ENCODE results near the gene INTS15.

The INTS15 gene

DNA sequence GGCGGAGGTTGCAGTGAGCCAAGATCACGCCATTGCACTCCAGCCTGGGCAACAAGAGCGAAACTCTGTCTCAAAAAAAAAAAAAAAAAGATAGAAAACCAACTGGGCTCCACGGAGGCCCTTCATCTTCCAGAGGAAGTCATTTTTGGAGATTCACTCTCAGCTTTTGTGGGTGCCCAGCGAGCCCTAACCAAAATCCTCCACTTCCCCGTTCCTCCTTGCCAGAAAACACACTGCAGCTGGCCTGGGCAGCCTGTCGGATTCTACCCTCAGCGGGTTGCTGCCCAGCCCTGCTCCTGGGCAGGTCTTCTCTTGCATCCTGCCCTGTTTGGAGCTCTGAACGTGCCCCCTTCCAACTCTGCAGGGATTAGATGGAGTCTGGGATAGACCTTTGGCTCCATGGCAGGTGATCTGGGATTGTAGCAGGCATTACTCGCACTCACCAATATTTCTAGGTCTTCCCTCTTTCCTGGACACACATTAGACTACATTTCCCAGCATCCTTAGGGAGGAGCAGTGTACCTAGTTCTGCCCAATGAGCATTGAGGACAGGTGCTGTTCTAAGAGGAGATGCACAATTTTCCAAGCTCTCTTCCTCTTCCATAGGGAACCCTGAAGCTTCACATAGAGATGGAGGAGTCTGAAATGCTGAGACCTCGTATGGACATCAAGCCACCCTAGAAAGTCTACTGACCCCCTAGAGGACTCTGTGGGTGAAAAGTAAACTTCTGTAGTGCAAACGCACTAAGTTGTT lies 43.1 kb upstream of the INTS15 start:
- TF ChIP-seq NFIC (IDR thresholded peaks at IDR 0.05) (no peak), EP300 (IDR thresholded peaks at IDR 0.05; ENCODE audit: borderline replicate concordance) (no peak), TCF12 (IDR thresholded peaks at IDR 0.05; ENCODE audit: low read depth) (no peak), CEBPB (IDR thresholded peaks at IDR 0.05) (no peak), FOXM1 (IDR thresholded peaks at IDR 0.05; ENCODE audit: borderline replicate concordance, low read depth) (no peak), ZBTB7A (IDR thresholded peaks at IDR 0.05; ENCODE audit: low read depth) (no peak), YY1 (IDR thresholded peaks at IDR 0.05; ENCODE audit: low read depth) (no peak)
- TF ChIP-seq, protein P1, sequence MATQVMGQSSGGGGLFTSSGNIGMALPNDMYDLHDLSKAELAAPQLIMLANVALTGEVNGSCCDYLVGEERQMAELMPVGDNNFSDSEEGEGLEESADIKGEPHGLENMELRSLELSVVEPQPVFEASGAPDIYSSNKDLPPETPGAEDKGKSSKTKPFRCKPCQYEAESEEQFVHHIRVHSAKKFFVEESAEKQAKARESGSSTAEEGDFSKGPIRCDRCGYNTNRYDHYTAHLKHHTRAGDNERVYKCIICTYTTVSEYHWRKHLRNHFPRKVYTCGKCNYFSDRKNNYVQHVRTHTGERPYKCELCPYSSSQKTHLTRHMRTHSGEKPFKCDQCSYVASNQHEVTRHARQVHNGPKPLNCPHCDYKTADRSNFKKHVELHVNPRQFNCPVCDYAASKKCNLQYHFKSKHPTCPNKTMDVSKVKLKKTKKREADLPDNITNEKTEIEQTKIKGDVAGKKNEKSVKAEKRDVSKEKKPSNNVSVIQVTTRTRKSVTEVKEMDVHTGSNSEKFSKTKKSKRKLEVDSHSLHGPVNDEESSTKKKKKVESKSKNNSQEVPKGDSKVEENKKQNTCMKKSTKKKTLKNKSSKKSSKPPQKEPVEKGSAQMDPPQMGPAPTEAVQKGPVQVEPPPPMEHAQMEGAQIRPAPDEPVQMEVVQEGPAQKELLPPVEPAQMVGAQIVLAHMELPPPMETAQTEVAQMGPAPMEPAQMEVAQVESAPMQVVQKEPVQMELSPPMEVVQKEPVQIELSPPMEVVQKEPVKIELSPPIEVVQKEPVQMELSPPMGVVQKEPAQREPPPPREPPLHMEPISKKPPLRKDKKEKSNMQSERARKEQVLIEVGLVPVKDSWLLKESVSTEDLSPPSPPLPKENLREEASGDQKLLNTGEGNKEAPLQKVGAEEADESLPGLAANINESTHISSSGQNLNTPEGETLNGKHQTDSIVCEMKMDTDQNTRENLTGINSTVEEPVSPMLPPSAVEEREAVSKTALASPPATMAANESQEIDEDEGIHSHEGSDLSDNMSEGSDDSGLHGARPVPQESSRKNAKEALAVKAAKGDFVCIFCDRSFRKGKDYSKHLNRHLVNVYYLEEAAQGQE (IDR thresholded peaks at IDR 0.05; ENCODE audit: low read depth) = no peak

DNA sequence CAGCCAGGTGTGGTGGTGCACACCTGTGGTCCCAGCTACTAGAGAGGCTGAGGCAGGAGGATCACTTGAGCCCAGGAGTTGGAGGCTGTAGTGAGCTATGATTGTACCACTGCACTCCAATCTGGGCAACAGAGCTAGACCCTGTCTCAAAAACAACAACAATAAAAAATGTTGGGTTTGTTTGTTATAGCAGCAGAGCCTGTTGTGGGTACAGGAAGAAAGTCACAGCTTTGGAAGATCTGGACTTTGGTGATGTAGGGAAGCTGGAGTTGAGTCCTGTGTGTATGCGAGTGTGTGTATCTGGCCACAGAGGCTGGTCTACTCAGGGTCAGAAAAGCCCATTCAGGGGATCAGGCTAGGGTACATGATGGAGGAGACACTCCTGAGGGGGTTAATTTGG lies 42.4 kb upstream of the INTS15 start:
- TF ChIP-seq, protein P1 (IDR thresholded peaks at IDR 0.05; ENCODE audit: low read depth) = no peak
- TF ChIP-seq, protein P2, sequence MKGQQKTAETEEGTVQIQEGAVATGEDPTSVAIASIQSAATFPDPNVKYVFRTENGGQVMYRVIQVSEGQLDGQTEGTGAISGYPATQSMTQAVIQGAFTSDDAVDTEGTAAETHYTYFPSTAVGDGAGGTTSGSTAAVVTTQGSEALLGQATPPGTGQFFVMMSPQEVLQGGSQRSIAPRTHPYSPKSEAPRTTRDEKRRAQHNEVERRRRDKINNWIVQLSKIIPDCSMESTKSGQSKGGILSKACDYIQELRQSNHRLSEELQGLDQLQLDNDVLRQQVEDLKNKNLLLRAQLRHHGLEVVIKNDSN (IDR thresholded peaks at IDR 0.05) = no peak
- TF ChIP-seq EP300 (IDR thresholded peaks at IDR 0.05; ENCODE audit: borderline replicate concordance) (no peak), CEBPB (IDR thresholded peaks at IDR 0.05) (no peak)

DNA sequence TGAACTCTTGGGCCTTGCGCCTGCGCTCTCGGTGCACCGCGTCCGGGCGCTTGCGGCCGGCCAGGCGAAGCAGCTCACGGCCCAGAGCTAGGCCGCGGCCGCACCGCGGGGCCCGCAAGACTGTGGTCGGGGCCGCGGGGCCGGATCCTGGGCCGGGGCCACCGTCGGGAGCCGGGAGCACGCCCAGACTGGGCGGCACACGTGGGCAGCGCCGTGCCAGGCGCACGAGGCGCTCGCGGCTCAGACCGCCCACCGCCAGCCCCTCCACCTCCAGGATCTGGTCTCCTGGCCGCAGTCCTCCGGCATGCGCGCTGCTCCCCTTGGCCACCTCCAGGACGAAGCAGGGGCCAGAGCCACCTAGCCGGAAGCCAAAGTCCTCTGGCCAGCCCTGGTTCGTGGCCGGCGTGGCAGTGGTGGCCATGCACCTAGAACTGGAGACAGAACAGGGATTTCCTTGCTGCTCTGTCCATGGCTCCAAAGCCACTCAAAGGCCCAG lies 38.8 kb upstream of the INTS15 start, which contains the start of gene GRID2IP:
GRID2IP (minus strand) TSS at position 446 of the 496 bp plus-strand sequence; CDS start at position 421, 25 bp downstream.
- TF ChIP-seq ZBTB7A (IDR thresholded peaks at IDR 0.05; ENCODE audit: low read depth) = no peak
- TF ChIP-seq, protein P2 (IDR thresholded peaks at IDR 0.05) = no peak
- no peak for TF ChIP-seq YY1 (IDR thresholded peaks at IDR 0.05; ENCODE audit: low read depth)
- TF ChIP-seq RAD21 (IDR thresholded peaks at IDR 0.05; ENCODE audit: low read depth) = no peak
- TF ChIP-seq EGR1 (IDR thresholded peaks at IDR 0.05) = no peak
- TF ChIP-seq TEAD4 (IDR thresholded peaks at IDR 0.05) = no peak
- TF ChIP-seq EP300 (IDR thresholded peaks at IDR 0.05; ENCODE audit: borderline replicate concordance) = no peak
- no peak for TF ChIP-seq CREB1 (IDR thresholded peaks at IDR 0.05; ENCODE audit: low read depth)
- TF ChIP-seq TCF12 (IDR thresholded peaks at IDR 0.05; ENCODE audit: low read depth) = no peak
- TF ChIP-seq, protein P1 (IDR thresholded peaks at IDR 0.05; ENCODE audit: low read depth) = no peak
- TF ChIP-seq FOXM1 (IDR thresholded peaks at IDR 0.05; ENCODE audit: borderline replicate concordance, low read depth) = no peak
- no peak for TF ChIP-seq CEBPB (IDR thresholded peaks at IDR 0.05)
- TF ChIP-seq TAF1 (IDR thresholded peaks at IDR 0.05; ENCODE audit: low read depth) = no peak
- TF ChIP-seq, protein P3, sequence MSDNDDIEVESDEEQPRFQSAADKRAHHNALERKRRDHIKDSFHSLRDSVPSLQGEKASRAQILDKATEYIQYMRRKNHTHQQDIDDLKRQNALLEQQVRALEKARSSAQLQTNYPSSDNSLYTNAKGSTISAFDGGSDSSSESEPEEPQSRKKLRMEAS (IDR thresholded peaks at IDR 0.05) = no peak
- TF ChIP-seq NFIC (IDR thresholded peaks at IDR 0.05) = no peak

DNA sequence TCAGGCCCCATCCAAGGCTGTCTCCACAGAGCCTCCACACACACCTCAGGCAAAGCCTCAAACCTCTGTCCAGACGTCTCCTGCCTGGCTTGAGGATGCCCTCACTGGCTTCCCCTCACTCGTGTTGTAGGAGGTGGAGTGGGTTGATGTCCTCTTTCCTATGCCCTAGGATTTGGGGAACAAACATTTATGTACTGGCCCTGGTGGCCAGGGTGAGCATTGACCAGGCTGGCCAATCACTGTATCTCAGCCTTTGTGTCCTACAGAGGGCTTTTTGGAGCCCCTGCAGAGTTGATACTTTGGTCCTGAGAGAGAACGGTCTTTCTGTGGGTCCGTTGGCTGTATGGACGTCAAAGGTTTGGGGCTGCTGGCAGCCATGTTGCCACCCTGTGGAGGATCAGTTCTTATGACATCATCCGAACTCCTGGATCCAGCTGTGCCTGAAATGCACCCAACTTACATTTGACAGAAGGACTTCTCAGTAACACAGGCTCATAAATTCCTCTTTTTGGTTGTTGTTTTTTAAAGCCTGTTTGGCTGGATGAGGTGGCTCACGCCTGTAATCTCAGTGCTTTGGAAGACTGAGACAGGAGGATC lies 36.3 kb upstream of the INTS15 start:
- TF ChIP-seq TEAD4 (IDR thresholded peaks at IDR 0.05) = no peak
- no peak for TF ChIP-seq ZBTB7A (IDR thresholded peaks at IDR 0.05; ENCODE audit: low read depth)
- no peak for TF ChIP-seq EGR1 (IDR thresholded peaks at IDR 0.05)
- TF ChIP-seq YY1 (IDR thresholded peaks at IDR 0.05; ENCODE audit: low read depth) = no peak
- no peak for TF ChIP-seq CREB1 (IDR thresholded peaks at IDR 0.05; ENCODE audit: low read depth)
- TF ChIP-seq FOXM1 (IDR thresholded peaks at IDR 0.05; ENCODE audit: borderline replicate concordance, low read depth) = no peak
- TF ChIP-seq, protein P1 (IDR thresholded peaks at IDR 0.05; ENCODE audit: low read depth) = no peak
- TF ChIP-seq, protein P2 (IDR thresholded peaks at IDR 0.05) = no peak
- no peak for TF ChIP-seq TAF1 (IDR thresholded peaks at IDR 0.05; ENCODE audit: low read depth)
- no peak for TF ChIP-seq CEBPB (IDR thresholded peaks at IDR 0.05)
- no peak for TF ChIP-seq NFIC (IDR thresholded peaks at IDR 0.05)
- no peak for TF ChIP-seq RAD21 (IDR thresholded peaks at IDR 0.05; ENCODE audit: low read depth)
- TF ChIP-seq, protein P3 (IDR thresholded peaks at IDR 0.05) = no peak
